AG04450 (cell line): ENCODE measurements around the gene NKIRAS1. TPM values are rescaled to one million over a fixed set of nuclear protein-coding genes. Genes with fewer than 3 reads are reported as not detected.

ENCODE experiments used
- CTCF ChIA-PET: fragments of 300-600, 350-600 bp; formaldehyde crosslinking; extraction: SDS; loops from one replicate; lab custom pipeline; 2022; ENCODE audit warnings: antibody characterized with exemption, inconsistent platforms; lab: Charles Lee
- POLR2A ChIA-PET: fragments of 350-600 bp; formaldehyde crosslinking; extraction: SDS; loops from one replicate; lab custom pipeline; 2021; ENCODE audit warnings: antibody characterized with exemption, inconsistent platforms; lab: Yijun Ruan, JAX
- DNase-seq: peaks from one replicate; pipeline ENCODE4 v3.0.0-alpha.2; 2011; ENCODE audit warnings: low read depth, low spot score
- H3K27ac ChIP-seq: one replicate; pipeline ENCODE4 v1.5.1; 2012; ENCODE audit warnings: low read depth, low read length, control low read depth
- H3K27me3 ChIP-seq: one replicate; pipeline ENCODE4 v1.6.0; 2012; ENCODE audit warnings: low read length; ENCODE audit not compliant: control insufficient read depth, insufficient read depth
- H3K4me3 ChIP-seq: 2 replicates; pipeline ENCODE4 v1.5.1; 2011; ENCODE audit warnings: mild to moderate bottlenecking, low read depth, low read length, control low read depth
- H3K9me3 ChIP-seq: 2 replicates; pipeline ENCODE4 v1.5.1; 2012; ENCODE audit warnings: low read length; ENCODE audit not compliant: control insufficient read depth, insufficient read depth
- CTCF ChIP-seq: IDR thresholded peaks from 2 replicates; pipeline ENCODE4 v1.5.1; 2011; ENCODE audit warnings: low read depth, low read length, control low read depth, inconsistent platforms
- polyA plus RNA-seq: library from polyadenylated mRNA; depleted of rRNA; stranded (reverse); fragments of >200 nt; gene quantifications from 2 replicates; pipeline ENCODE4 v1.2.3, GENCODE V29; 2011

The NKIRAS1 gene
- polyA plus RNA-seq, 1 experiment, result 10.4 TPM

GRCh38 chr3:23880703-23881339 is 36.0 kb downstream of the NKIRAS1 start:
- ChIA-PET CTCF (no interaction called here), POLR2A (no interaction called here)
- no peak overlapping the region for H3K27ac ChIP-seq
- H3K9me3 ChIP-seq, result peaks cover 8% of the 10 kb centered on the region; the same call in 1 of the 2 replicates
- no peak overlapping the region for H3K4me3 ChIP-seq
- no peak for TF ChIP-seq CTCF
- H3K27me3 ChIP-seq, result no peaks in the 10 kb centered on the region
- no peak for DNase-seq

- no peak for TF ChIP-seq CTCF
- H3K4me3 ChIP-seq, result no peak overlapping the region
- no peaks in the 10 kb centered on the region for H3K27me3 ChIP-seq
- H3K27ac ChIP-seq, result no peak overlapping the region
- ChIA-PET CTCF (no interaction called here), POLR2A (no interaction called here)
- no peak for DNase-seq
- peaks cover 8% of the 10 kb centered on the region; the same call in 1 of the 2 replicates for H3K9me3 ChIP-seq
Measured at GRCh38 chr3:23879485-23879884, 37.3 kb downstream of the NKIRAS1 start.

- ChIA-PET POLR2A (interaction anchor here (0.6 to 1.4 kb wide), 2 partner anchors 40 to 569 kb away, joined by 3 to 6 read pairs; partner anchors contain the start of genes NKIRAS1 and RPL15), CTCF (interaction anchor here (0.7 to 4.6 kb wide), 2 partner anchors 11 to 12 kb away, joined by 3 to 38 read pairs; no protein-coding TSS in a partner anchor)
- Histone ChIP-seq H3K27ac (peak overlapping the region; percentile 24), H3K27me3 (no peaks in the 10 kb centered on the region), H3K4me3 (no peak overlapping the region), H3K9me3 (peaks cover 5% of the 10 kb centered on the region; the same call in 1 of the 2 replicates)
- no peak for DNase-seq
- no peak for TF ChIP-seq CTCF
Measured at GRCh38 chr3:23877329-23877980, 39.3 kb downstream of the NKIRAS1 start.

GRCh38 chr3:23876923-23877322 is 39.9 kb downstream of the NKIRAS1 start:
- TF ChIP-seq CTCF, result no peak
- Histone ChIP-seq H3K9me3 (peaks cover 3% of the 10 kb centered on the region; the same call in 1 of the 2 replicates), H3K27me3 (no peaks in the 10 kb centered on the region), H3K4me3 (no peak overlapping the region), H3K27ac (peak overlapping the region; percentile 24)
- DNase-seq, result no peak
- POLR2A ChIA-PET, result interaction anchor here (1.4 kb wide), 1 partner anchor 40 kb away, joined by 6 read pairs; the partner anchor contains the start of genes NKIRAS1 and RPL15
- CTCF ChIA-PET, result interaction anchor here (0.7 to 4.6 kb wide), 2 partner anchors 11 to 13 kb away, joined by 3 to 38 read pairs; no protein-coding TSS in a partner anchor
